Epidermal melanocyte (primary cell): Measurements from ENCODE around the gene XPO5.
A peak's percentile ranks its signal among the peaks of the same experiment; 100 is the strongest.

ENCODE experiments used
- DNase-seq: peaks from one replicate; pipeline ENCODE4 v3.0.0; 2011; ENCODE audit warnings: low spot score; ENCODE audit not compliant: insufficient read length

The XPO5 gene

DNA sequence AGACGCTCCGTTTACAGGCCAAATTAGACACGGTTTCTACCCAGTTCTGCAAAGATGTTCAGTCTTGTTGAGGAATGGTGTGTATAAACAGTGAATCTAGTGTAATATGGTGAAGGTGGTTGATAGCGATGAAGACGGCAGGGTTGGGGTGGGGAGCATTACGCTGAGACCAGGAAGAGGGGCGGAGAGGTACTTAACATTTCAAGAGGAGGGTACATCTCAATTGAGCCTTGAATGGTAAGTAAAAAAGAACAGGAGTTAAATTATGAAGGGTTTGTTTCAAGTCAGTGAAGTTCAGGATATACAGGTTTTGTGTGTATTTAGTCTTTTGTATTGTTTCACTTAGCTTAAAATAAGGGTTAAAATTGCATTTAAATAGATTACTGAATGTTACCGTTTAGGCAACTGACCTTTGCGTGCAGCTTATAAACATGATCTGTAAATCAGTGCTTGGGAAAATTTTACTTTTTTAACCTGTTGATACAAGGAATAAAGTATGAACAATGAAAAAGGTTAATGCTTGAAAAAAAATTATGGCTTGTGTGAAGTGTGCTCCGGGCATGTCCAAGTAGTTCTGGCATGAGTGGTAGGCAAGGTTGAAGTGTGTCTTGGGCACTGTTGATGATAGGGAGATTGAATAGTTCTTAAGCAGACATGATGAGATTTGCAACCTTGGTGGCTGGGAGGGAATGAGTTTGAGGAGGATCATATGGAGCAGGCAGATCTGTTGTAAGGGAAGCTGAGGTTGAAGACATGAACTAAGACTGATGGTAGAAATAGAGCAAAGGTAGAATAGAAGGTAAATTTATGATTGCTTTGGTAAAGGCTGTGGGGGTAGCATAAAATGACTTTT lies 58.1 kb downstream of the XPO5 start:
- no peak for DNase-seq

- peak; percentile 99 for DNase-seq
Measured at GRCh38 chr6:43516697-43517504, 58.9 kb downstream of the XPO5 start, which contains the start of the genes POLR1C and YIPF3. TSS of gene POLR1C (plus strand) at chr6:43517089. CDS start at chr6:43517110, 21 bp downstream. TSS of gene YIPF3 (minus strand) at chr6:43516926. CDS start at chr6:43516807, 119 bp downstream.

- no peak for DNase-seq
Measured at GRCh38 chr6:43516367-43516696, 59.5 kb downstream of the XPO5 start.

GRCh38 chr6:43515808-43516207 lies 60.0 kb downstream of the XPO5 start:
- DNase-seq, result no peak

DNA sequence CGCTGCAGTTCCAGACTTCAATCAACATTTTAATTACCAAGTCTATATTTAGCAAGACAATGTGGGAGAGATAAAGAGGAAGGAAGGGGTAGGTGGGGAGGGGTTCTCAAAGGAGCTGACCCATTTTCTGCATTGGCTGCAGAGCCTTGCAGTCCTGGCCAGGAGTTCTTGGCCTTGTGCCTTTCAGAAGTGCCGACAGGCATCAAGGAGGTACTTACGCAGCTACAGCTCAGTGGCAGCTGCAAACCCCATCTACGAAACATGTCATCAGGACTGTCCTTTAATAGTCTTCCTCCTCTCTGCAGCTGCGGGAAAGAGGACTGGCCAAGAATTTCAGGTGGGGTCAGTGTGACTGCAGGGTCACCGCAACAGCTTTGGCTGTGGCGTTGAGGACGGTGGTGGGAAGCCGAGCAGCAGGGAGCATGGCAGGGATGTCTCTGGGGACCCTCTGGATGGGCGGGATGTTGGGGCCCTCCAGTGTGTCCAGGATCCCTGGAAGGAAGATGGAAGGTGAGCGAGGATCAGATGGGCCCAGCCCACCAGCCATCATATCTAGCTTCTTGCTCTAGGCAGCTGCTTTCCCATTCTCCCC lies 63.9 kb downstream of the XPO5 start:
- DNase-seq, result no peak

DNA sequence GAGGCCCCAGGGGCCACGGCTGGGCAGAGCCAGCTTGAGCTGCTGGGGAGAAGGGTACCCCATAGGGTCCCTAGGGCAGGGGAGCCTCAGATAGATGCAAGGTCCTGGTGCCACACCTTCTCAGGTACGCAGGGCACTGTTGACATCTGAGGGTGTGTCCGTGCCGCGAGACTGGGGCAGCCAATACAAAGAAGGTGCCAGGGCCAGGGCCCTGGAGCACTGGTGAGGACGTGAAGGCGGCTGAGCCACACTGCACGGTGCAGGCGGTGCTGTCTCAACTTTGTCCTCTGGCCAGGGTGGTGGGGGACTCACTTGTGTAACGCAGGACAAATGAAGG lies 65.0 kb downstream of the XPO5 start:
- DNase-seq, result no peak

DNA sequence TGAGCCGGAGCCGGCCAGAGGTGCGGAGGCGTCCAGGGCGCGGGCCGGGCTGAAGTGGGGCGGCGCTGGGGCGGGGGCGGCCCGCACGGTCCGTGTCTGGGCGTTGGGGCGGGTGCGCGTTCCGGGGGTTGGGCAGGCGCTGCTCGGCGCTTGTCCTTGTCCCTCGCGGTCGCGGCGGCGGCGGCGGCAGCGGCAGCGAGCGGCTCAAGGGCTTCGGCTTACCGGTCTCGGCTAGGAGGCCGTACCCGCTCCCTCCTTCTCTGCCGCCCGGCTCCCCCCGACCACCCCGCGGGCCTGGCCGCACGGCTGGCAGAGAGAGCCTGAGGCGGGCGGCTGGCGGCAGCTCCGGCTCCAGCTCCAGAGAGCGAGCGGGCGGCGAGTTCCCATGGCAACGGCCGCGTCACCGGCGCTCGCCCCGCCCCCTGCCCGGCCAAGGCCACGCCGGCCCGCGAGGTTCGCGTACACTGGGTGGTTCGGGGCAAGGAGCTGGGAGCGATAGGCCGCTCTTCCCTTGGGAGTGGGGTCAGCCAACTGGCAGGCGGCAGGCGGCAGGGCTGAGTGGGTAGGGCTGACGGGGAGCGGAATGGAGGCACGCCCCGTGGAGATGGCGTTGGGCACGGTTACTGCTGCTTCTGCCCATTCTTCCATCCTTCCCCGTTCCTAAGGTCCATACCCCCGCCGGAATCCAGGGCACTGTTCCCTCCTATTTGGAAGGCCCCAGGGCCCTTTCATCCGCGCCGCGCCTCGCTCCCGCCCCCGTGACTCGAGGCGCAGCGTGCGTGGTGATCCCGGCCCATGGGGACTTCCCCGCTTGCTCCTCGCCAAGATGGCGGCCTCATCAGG lies 65.6 kb downstream of the XPO5 start, which contains the start of gene LRRC73:
LRRC73 (minus strand) TSS at position 363 of the 843 bp plus-strand sequence. CDS start 561 bp downstream, outside the sequence.
- DNase-seq, result no peak

DNA sequence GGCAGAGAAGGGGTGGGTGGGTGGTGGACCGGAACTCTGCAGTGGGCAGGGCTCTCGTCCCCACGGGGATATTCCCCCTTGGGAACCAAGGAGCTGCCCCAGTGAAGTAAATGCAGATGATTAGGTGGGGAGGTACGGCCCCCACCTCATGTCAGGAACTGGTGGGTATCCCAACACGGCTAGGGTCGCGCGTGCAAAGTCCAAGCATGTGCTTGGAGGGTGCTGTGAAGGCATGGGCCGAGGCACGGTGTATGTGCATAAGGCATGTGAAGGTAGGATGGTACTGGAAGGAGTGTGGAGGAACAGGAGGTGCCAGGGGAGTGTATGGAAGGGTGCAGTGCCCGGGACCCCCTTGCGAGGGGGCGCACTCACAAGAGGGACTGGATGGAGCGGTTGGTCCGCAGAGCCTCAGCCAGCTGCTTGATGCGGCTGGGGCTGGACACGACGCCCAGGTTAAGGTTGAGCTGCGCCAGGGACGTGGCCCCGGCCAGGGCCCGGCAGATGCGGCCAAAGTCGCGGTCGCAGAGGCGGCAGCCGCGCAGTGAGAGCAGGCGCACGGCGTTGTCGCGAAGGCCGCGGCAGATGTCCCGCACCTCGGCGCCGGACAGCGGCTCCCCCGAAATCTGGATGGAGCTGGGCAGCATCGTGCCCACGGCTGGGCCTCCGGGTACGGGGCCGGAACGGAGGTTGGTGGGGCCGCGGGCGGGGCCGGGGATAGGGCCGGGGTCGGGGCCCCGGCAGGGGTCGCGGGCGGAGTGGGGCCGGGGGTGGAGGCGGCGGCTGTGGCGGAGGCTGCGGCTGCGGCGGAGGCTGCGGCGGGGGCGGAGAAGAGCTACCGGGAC lies 66.5 kb downstream of the XPO5 start:
- no peak for DNase-seq

DNA sequence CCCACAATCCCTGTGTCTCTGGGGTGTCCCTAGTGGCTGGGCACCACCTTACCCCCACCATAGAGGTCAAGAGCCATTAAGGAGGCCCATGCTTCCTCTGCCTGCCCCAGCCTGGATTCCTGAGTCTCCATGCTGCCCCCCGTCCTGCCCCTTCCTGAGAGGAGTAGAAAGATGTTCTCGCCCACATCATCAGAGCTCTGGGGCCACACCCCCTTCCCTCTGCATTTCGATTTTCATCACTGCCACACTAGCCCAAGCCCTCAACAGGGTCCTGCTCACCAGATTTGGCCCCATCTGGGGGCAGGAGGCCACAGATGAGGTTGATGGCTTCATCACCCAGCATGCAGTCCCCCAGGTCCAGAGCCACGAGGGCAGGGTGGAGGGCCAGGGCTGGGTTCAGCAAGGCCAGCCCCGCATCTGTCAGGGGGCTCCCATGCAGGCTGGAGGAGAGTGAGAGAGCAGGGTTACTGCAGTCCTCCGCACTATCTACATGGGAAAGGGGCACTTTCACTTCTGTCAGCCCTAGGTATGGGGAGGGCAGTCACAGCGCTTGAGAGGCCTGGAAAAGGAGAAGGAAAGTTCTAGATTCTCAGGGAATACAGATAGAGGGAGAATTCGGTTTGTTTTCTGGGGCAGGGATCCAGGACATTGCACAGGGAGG lies 67.2 kb downstream of the XPO5 start:
- DNase-seq, result no peak

GRCh38 chr6:43506667-43507471 lies 69.0 kb downstream of the XPO5 start:
- DNase-seq, result peak; percentile 56

- no peak for DNase-seq
Measured at GRCh38 chr6:43506171-43506570, 69.7 kb downstream of the XPO5 start.

- no peak for DNase-seq
Measured at GRCh38 chr6:43505718-43506117, 70.1 kb downstream of the XPO5 start.

DNA sequence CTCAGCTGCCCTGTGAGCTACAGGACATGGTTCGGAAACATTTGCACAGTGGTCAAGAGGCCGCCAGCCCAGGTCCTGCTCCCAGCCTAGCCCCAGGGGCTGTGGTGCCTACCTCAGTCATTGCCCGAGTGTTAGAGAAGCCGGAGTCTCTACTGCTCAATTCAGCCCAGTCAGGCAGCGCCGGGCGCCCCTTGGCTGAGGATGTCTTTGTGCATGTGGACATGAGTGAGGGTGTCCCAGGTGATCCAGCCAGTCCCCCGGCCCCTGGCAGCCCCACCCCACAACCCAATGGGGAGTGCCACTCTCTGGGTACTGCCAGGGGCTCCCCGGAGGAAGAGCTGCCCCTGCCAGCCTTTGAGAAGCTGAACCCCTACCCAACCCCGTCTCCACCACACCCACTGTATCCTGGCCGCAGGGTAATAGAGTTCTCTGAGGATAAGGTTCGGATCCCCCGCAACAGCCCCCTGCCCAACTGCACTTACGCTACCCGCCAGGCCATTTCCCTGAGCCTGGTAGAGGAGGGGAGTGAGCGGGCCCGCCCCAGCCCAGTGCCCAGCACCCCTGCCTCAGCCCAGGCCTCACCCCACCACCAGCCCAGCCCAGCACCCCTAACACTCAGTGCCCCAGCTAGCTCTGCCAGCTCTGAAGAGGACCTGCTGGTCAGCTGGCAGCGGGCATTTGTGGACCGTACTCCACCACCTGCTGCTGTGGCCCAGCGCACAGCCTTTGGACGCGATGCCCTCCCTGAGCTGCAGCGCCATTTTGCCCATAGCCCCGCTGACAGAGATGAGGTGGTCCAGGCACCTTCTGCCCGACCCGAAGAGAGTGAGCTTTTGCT lies 70.9 kb downstream of the XPO5 start:
- no peak for DNase-seq

- DNase-seq, result no peak
Measured at GRCh38 chr6:43503443-43503842, 72.4 kb downstream of the XPO5 start.

- DNase-seq, result no peak
Measured at GRCh38 chr6:43502666-43503065, 73.2 kb downstream of the XPO5 start.

- no peak for DNase-seq
Measured at GRCh38 chr6:43500921-43501320, 74.9 kb downstream of the XPO5 start.

DNA sequence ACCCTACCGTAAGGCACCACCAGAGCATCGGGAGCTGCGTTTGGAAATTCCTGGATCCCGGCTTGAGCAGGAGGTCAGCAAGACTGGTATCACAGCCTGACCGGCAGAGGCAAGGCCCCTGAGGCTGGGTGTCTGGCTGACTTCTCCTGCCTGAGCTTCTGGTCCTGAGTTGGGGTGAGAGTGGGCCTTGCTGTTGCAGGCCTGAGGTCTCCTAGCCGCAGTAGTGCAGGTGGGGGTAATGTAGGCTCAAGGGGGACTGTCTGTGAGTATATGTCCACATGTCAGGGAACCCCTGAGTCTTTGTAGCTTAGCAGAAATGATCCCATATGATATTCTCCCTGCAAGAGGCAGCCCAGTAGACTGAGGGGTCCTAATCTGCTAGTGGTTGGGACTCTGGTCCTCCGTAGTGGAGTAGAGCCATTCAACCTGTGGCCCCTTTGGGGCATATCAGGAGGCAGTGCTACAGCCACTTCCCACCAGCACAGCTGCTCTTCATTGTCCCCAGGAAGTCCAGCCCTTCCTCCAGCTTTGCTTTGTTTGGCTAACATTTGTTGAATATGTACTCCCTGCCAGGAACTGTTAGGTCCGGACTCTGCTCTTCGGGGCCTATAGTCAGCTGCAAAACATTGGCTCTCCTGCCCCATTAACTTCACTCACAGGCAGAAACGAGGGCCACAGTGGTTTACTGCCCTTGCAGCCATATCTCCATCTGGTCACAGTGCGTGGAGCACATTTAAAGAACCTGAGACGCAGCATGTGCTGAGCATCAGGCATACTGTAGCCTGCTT lies 76.6 kb downstream of the XPO5 start:
- no peak for DNase-seq
